OCI-LY1 (cell line): Measurements from ENCODE around the gene CCL17.
"Not testable (repeated sequence)": the region's sequence is repeated elsewhere in the genome, so short reads cannot be mapped to it uniquely, and the experiment has no call there.

Experiments used
- H2AFZ ChIP-seq: fragments of 200-600 bp; sonication (generic), shearing (Covaris generic); 2 replicates; pipeline ENCODE4 v1.6.0; 2014; ENCODE audit warnings: antibody characterized with exemption, mild to moderate bottlenecking, low read length
- H3F3A ChIP-seq: fragments of 200-600 bp; sonication (generic), shearing (Covaris generic); 2 replicates; pipeline ENCODE4 v1.6.0; 2014; ENCODE audit warnings: mild to moderate bottlenecking, antibody characterized with exemption, low read length, moderate library complexity; ENCODE audit not compliant: insufficient read depth
- H3K27ac ChIP-seq: fragments of 200-600 bp; sonication (generic); 2 replicates; pipeline ENCODE4 v1.5.1; 2014; ENCODE audit warnings: low read length, mixed run types, mild to moderate bottlenecking, low read depth; ENCODE audit not compliant: poor library complexity, severe bottlenecking
- H3K27me3 ChIP-seq: fragments of 200-600 bp; sonication (generic); 2 replicates; pipeline ENCODE4 v1.6.0; 2014; ENCODE audit warnings: antibody characterized with exemption, mild to moderate bottlenecking, low read length, moderate library complexity; ENCODE audit not compliant: insufficient read depth
- H3K36me3 ChIP-seq: fragments of 200-600 bp; sonication (generic); 2 replicates; pipeline ENCODE4 v1.6.1; 2014; ENCODE audit warnings: mild to moderate bottlenecking, antibody characterized with exemption, low read length, moderate library complexity, mixed read lengths; ENCODE audit not compliant: insufficient read depth
- H3K4me1 ChIP-seq: fragments of 200-600 bp; sonication (generic); 2 replicates; pipeline ENCODE4 v1.5.1; 2014; ENCODE audit warnings: mild to moderate bottlenecking, low read length, moderate library complexity; ENCODE audit not compliant: insufficient read depth, severe bottlenecking
- H3K4me2 ChIP-seq: fragments of 200-600 bp; sonication (generic), shearing (Covaris generic); 2 replicates; pipeline ENCODE4 v1.6.1; 2014; ENCODE audit warnings: low read length
- H3K4me3 ChIP-seq: fragments of 200-600 bp; sonication (generic); 2 replicates; pipeline ENCODE4 v1.5.1; 2014; ENCODE audit warnings: low read length, low read depth, mild to moderate bottlenecking, mixed read lengths; ENCODE audit not compliant: poor library complexity, severe bottlenecking
- H3K79me2 ChIP-seq: fragments of 200-600 bp; shearing (Covaris generic); 2 replicates; pipeline ENCODE4 v1.6.1; 2016; ENCODE audit warnings: mixed run types, low read length, mixed read lengths; ENCODE audit not compliant: insufficient read depth
- H3K9ac ChIP-seq: fragments of 200-600 bp; sonication (generic), shearing (Covaris generic); 2 replicates; pipeline ENCODE4 v1.6.1; 2014; ENCODE audit warnings: mild to moderate bottlenecking, low read length, mixed read lengths
- H3K9me2 ChIP-seq: fragments of 200-600 bp; sonication (generic), shearing (Covaris generic); 2 replicates; pipeline ENCODE4 v1.6.1; 2014; ENCODE audit warnings: low read depth, mild to moderate bottlenecking, low read length, mixed read lengths
- H3K9me3 ChIP-seq: fragments of 200-600 bp; shearing (Covaris generic); 2 replicates; pipeline ENCODE4 v1.6.1; 2014; ENCODE audit warnings: low read length, mixed read lengths
- H4K20me1 ChIP-seq: fragments of 200-600 bp; sonication (generic), shearing (Covaris generic); 2 replicates; pipeline ENCODE4 v1.6.0; 2016; ENCODE audit warnings: mild to moderate bottlenecking, low read length; ENCODE audit not compliant: insufficient read depth
- EZH2 ChIP-seq: fragments of 200-600 bp; sonication (generic), shearing (Covaris generic); IDR thresholded peaks from 2 replicates; pipeline ENCODE4 v1.8.0; 2017; ENCODE audit warnings: borderline replicate concordance, mixed run types, mild to moderate bottlenecking, antibody characterized with exemption, low read length, moderate library complexity, mixed read lengths
- TF ChIP-seq, protein P1 (sequence below): fragments of 200-600 bp; sonication (generic), shearing (Covaris generic); IDR thresholded peaks from 2 replicates; pipeline ENCODE4 v1.5.1; 2017; ENCODE audit warnings: mild to moderate bottlenecking, antibody characterized with exemption, low read length, moderate library complexity, mixed read lengths

Gene CCL17

DNA sequence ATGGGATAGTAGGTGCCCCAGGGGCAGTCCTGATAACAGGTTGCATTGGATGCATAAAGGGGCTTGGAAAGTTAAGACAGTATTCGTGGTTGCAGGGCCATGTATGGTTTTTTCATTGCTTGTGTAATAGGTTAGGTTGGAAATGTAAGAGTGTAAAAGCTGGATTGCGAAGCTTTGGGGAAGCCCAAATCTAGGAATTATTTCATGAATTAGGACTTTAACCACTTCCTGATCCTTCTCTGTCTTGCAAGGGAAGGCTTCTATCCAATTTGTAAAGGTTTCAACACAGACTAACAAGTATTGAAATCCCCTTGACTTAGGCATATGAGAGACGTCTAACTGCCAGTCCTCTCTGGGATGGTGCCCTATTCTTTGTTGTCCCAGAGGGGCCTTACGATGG lies 7.8 kb upstream of the CCL17 start:
- no peak overlapping the region for H3K4me3 ChIP-seq
- 0 out of 2 replicates have a peak, but pooled peaks cover 5% of the 10 kb centered on the region for H3K27me3 ChIP-seq
- no peaks in the 10 kb centered on the region for H4K20me1 ChIP-seq
- H3K9me3 ChIP-seq: no peaks in the 10 kb centered on the region
- TF ChIP-seq EZH2: no peak
- TF ChIP-seq, protein P1, sequence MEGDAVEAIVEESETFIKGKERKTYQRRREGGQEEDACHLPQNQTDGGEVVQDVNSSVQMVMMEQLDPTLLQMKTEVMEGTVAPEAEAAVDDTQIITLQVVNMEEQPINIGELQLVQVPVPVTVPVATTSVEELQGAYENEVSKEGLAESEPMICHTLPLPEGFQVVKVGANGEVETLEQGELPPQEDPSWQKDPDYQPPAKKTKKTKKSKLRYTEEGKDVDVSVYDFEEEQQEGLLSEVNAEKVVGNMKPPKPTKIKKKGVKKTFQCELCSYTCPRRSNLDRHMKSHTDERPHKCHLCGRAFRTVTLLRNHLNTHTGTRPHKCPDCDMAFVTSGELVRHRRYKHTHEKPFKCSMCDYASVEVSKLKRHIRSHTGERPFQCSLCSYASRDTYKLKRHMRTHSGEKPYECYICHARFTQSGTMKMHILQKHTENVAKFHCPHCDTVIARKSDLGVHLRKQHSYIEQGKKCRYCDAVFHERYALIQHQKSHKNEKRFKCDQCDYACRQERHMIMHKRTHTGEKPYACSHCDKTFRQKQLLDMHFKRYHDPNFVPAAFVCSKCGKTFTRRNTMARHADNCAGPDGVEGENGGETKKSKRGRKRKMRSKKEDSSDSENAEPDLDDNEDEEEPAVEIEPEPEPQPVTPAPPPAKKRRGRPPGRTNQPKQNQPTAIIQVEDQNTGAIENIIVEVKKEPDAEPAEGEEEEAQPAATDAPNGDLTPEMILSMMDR: no peak
- H3K4me2 ChIP-seq: no peak overlapping the region
- no peaks in the 10 kb centered on the region for H3F3A ChIP-seq
- no peaks in the 10 kb centered on the region for H3K4me1 ChIP-seq
- H3K27ac ChIP-seq: no peak overlapping the region
- no peaks in the 10 kb centered on the region for H3K9me2 ChIP-seq
- H3K36me3 ChIP-seq: no peaks in the 10 kb centered on the region
- no peaks in the 10 kb centered on the region for H3K79me2 ChIP-seq
- no peak overlapping the region for H2AFZ ChIP-seq
- H3K9ac ChIP-seq: no peak overlapping the region

DNA sequence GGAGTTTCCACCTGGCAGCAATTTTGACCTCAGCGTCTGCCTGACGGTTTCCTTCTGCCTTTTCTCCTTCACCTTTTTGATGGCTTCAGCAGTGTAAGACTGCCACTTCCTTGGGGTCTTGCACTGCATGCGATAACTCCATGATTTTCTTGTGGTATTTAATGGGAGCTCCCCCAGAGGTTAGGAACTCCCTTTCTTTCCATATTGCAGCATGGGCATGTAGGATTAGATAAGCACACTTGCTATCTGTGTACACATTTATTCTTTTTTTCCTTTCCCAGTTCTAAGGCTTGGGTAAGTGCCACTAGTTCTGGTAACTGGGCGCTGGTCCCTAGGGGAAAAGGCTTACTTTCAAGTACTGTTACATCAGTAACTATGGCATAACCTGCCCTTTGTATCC lies 7.1 kb upstream of the CCL17 start:
- H3K27me3 ChIP-seq, H3K9ac ChIP-seq, H3K9me3 ChIP-seq, H3K4me2 ChIP-seq, H2AFZ ChIP-seq, H3K4me1 ChIP-seq, H3K9me2 ChIP-seq, H3K4me3 ChIP-seq, H3K36me3 ChIP-seq, H4K20me1 ChIP-seq, H3K79me2 ChIP-seq, H3F3A ChIP-seq, H3K27ac ChIP-seq: not testable (repeated sequence)

GRCh38 chr16:57401943-57402640 lies 2.5 kb upstream of the CCL17 start:
- TF ChIP-seq, protein P1: no peak
- no peak for TF ChIP-seq EZH2
- Histone ChIP-seq H3K9me2 (no peaks in the 10 kb centered on the region), H3K79me2 (no peaks in the 10 kb centered on the region), H3K27ac (no peak overlapping the region), H3F3A (no peaks in the 10 kb centered on the region), H3K4me2 (no peak overlapping the region), H3K27me3 (no peaks in the 10 kb centered on the region), H3K36me3 (no peaks in the 10 kb centered on the region), H3K9ac (no peak overlapping the region), H3K4me3 (no peak overlapping the region), H4K20me1 (no peaks in the 10 kb centered on the region), H3K4me1 (no peaks in the 10 kb centered on the region), H2AFZ (no peak overlapping the region), H3K9me3 (no peaks in the 10 kb centered on the region)

GRCh38 chr16:57405097-57405496 lies 530 bp downstream of the CCL17 start:
- Histone ChIP-seq H3F3A (no peaks in the 10 kb centered on the region), H3K27ac (no peak overlapping the region), H3K4me3 (no peak overlapping the region), H3K9ac (no peak overlapping the region), H3K27me3 (no peaks in the 10 kb centered on the region), H3K9me2 (no peaks in the 10 kb centered on the region), H4K20me1 (no peaks in the 10 kb centered on the region), H3K9me3 (no peaks in the 10 kb centered on the region), H3K36me3 (no peaks in the 10 kb centered on the region), H2AFZ (no peak overlapping the region), H3K79me2 (no peaks in the 10 kb centered on the region), H3K4me1 (no peaks in the 10 kb centered on the region), H3K4me2 (no peak overlapping the region)
- TF ChIP-seq, protein P1: no peak
- no peak for TF ChIP-seq EZH2
